ENCODE results near the gene SLC16A1.

The SLC16A1 gene

DNA sequence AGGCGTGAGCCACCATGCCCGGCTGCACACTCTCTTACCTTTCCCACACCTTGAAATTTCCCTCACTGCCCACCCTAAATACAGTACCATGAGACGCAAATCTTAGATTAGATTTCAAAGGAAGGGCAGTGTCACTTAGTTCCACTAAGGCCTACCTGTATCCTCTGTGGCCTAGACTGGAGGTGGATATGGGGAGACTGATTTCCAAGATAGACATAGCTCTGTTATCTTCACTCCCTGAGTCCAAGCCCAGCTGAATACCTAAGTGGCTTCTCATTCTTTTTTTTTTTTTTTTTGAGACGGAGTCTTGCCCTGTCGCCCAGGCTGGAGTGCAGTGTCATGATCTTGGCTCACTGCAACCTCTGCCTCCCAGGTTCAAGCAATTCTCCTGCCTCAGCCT is 89.0 kb downstream of the SLC16A1 start:
- TF ChIP-seq TCF12 (IDR thresholded peaks at IDR 0.05; ENCODE audit: low read depth): no peak
- TF ChIP-seq NFIC (IDR thresholded peaks at IDR 0.05): no peak
- TF ChIP-seq CEBPB (IDR thresholded peaks at IDR 0.05): no peak
- TF ChIP-seq EP300 (IDR thresholded peaks at IDR 0.05; ENCODE audit: borderline replicate concordance): no peak
- no peak for TF ChIP-seq FOXM1 (IDR thresholded peaks at IDR 0.05; ENCODE audit: borderline replicate concordance, low read depth)
- TF ChIP-seq, protein P1, sequence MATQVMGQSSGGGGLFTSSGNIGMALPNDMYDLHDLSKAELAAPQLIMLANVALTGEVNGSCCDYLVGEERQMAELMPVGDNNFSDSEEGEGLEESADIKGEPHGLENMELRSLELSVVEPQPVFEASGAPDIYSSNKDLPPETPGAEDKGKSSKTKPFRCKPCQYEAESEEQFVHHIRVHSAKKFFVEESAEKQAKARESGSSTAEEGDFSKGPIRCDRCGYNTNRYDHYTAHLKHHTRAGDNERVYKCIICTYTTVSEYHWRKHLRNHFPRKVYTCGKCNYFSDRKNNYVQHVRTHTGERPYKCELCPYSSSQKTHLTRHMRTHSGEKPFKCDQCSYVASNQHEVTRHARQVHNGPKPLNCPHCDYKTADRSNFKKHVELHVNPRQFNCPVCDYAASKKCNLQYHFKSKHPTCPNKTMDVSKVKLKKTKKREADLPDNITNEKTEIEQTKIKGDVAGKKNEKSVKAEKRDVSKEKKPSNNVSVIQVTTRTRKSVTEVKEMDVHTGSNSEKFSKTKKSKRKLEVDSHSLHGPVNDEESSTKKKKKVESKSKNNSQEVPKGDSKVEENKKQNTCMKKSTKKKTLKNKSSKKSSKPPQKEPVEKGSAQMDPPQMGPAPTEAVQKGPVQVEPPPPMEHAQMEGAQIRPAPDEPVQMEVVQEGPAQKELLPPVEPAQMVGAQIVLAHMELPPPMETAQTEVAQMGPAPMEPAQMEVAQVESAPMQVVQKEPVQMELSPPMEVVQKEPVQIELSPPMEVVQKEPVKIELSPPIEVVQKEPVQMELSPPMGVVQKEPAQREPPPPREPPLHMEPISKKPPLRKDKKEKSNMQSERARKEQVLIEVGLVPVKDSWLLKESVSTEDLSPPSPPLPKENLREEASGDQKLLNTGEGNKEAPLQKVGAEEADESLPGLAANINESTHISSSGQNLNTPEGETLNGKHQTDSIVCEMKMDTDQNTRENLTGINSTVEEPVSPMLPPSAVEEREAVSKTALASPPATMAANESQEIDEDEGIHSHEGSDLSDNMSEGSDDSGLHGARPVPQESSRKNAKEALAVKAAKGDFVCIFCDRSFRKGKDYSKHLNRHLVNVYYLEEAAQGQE (IDR thresholded peaks at IDR 0.05; ENCODE audit: low read depth): no peak
- TF ChIP-seq, protein P2, sequence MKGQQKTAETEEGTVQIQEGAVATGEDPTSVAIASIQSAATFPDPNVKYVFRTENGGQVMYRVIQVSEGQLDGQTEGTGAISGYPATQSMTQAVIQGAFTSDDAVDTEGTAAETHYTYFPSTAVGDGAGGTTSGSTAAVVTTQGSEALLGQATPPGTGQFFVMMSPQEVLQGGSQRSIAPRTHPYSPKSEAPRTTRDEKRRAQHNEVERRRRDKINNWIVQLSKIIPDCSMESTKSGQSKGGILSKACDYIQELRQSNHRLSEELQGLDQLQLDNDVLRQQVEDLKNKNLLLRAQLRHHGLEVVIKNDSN (IDR thresholded peaks at IDR 0.05): no peak
- no peak for TF ChIP-seq EGR1 (IDR thresholded peaks at IDR 0.05)
- TF ChIP-seq RAD21 (IDR thresholded peaks at IDR 0.05; ENCODE audit: low read depth): no peak
- TF ChIP-seq CREB1 (IDR thresholded peaks at IDR 0.05; ENCODE audit: low read depth): no peak
- TF ChIP-seq, protein P3, sequence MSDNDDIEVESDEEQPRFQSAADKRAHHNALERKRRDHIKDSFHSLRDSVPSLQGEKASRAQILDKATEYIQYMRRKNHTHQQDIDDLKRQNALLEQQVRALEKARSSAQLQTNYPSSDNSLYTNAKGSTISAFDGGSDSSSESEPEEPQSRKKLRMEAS (IDR thresholded peaks at IDR 0.05): no peak
- TF ChIP-seq TEAD4 (IDR thresholded peaks at IDR 0.05): no peak
- no peak for TF ChIP-seq TAF1 (IDR thresholded peaks at IDR 0.05; ENCODE audit: low read depth)
- TF ChIP-seq ZBTB7A (IDR thresholded peaks at IDR 0.05; ENCODE audit: low read depth): no peak
- TF ChIP-seq YY1 (IDR thresholded peaks at IDR 0.05; ENCODE audit: low read depth): no peak

DNA sequence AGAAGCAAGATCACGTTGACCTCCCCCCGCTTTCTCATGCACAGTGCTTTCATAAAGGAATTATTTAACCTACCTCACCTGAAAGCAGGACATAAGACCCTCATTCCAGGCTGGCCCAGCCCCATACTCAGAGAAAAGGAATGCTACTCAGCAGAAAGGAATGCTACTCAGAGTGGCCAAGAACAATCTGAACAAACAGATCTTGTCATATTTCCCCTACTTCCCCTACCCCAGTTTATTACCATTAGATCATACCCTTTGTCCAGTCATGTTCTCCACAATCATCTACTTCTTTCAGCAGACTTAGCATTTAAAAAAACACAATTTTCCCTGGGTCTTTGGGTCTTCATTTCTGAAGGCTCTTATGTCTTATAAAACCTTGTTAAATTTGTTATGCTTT is 89.8 kb downstream of the SLC16A1 start:
- TF ChIP-seq EP300 (IDR thresholded peaks at IDR 0.05; ENCODE audit: borderline replicate concordance) (peak; percentile 34; the same call in 1 of the 2 replicates), TEAD4 (IDR thresholded peaks at IDR 0.05) (peak; percentile 56; the same call in 1 of the 2 replicates), ZBTB7A (IDR thresholded peaks at IDR 0.05; ENCODE audit: low read depth) (no peak; the same call in 1 of the 2 replicates)

DNA sequence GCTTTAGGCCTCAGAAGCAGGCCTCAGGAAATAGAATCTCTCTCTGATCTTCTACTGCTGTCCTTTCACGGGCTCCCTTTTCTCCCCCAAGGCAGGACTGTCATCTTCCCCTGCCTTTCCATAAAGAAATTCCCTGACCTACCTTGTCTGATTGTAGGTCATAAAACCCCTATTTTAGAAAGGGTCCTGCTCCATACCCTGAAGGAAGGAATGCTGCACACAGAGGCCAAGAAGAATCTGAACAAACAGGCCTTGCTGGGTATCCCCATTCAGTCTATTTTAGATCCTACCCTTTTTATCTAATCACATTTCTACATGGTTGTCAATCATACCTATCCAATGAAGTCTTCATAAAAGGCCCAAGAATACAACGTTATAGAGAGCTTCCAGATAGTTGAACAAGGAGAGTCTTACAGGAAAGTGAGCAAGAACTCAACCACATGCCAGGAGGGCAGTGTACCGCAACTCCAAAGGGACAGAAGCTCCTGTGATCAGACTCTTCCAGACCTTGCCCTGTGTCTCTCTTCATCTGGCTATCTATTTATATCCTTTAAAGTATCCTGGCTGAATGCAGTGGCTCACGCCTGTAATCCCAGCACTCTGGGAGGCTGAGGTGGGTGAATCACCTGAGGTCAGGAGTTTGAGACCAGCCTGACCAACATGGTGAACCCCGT is 93.1 kb downstream of the SLC16A1 start:
- no peak for TF ChIP-seq RAD21 (IDR thresholded peaks at IDR 0.05; ENCODE audit: low read depth)
- TF ChIP-seq TEAD4 (IDR thresholded peaks at IDR 0.05): no peak
- TF ChIP-seq ZBTB7A (IDR thresholded peaks at IDR 0.05; ENCODE audit: low read depth): no peak
- no peak for TF ChIP-seq CREB1 (IDR thresholded peaks at IDR 0.05; ENCODE audit: low read depth)
- no peak for TF ChIP-seq CEBPB (IDR thresholded peaks at IDR 0.05)
- TF ChIP-seq, protein P1 (IDR thresholded peaks at IDR 0.05; ENCODE audit: low read depth): no peak
- no peak for TF ChIP-seq EGR1 (IDR thresholded peaks at IDR 0.05)
- TF ChIP-seq, protein P3 (IDR thresholded peaks at IDR 0.05): no peak
- TF ChIP-seq, protein P2 (IDR thresholded peaks at IDR 0.05): no peak
- TF ChIP-seq FOXM1 (IDR thresholded peaks at IDR 0.05; ENCODE audit: borderline replicate concordance, low read depth): no peak
- no peak for TF ChIP-seq NFIC (IDR thresholded peaks at IDR 0.05)
- no peak for TF ChIP-seq TAF1 (IDR thresholded peaks at IDR 0.05; ENCODE audit: low read depth)
- TF ChIP-seq EP300 (IDR thresholded peaks at IDR 0.05; ENCODE audit: borderline replicate concordance): no peak
- TF ChIP-seq YY1 (IDR thresholded peaks at IDR 0.05; ENCODE audit: low read depth): no peak
- TF ChIP-seq TCF12 (IDR thresholded peaks at IDR 0.05; ENCODE audit: low read depth): no peak

Data from Ishikawa (cell line).